DND-41 (cell line): ENCODE results near the gene SMIM29.

ENCODE experiments used
- EZH2 ChIP-seq: IDR thresholded peaks from 3 replicates; pipeline ENCODE4 v1.6.1; 2012; ENCODE audit warnings: borderline replicate concordance, low read depth, mild to moderate bottlenecking, moderate library complexity, low read length, inconsistent platforms; ENCODE audit not compliant: severe bottlenecking
- TF ChIP-seq, protein P1 (sequence below): IDR thresholded peaks from 2 replicates; pipeline ENCODE4 v1.5.1; 2012; ENCODE audit warnings: borderline replicate concordance, low read length, moderate library complexity, mild to moderate bottlenecking; ENCODE audit not compliant: poor library complexity, severe bottlenecking; ENCODE audit errors: extremely low read depth

DNA sequence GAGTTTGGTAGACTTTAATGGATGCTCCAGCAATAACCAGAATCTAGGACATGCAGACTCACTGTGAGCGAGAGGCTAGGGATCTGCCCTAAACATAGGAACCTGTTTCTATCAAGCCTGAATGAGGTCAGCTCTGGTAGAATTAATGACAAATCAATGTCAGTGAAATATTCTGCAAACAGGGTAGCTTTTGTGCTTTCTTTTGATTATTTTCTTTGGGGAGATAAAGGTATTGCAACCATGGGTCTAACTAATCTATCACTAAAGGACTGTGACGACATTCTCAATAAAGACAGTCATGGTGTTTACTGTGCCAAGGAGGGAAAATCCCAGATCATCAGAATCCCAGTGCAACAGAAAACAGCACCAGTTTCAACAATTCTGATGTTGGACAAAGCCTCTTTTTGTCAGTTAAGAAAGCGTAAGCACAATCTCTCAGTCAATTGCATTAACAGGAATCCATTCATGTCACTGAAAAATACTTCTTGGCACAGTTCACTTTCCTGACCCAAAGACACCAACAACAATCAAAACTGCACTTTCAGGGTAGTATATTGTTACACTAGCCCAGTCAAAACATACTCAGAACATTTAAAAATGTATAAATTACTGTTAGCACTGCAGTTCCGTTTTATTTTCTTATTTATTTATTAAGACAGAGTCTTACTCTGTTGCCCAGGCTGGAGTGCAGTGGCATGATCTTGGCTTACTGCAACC is 36.8 kb upstream of the SMIM29 start:
- TF ChIP-seq, protein P1, sequence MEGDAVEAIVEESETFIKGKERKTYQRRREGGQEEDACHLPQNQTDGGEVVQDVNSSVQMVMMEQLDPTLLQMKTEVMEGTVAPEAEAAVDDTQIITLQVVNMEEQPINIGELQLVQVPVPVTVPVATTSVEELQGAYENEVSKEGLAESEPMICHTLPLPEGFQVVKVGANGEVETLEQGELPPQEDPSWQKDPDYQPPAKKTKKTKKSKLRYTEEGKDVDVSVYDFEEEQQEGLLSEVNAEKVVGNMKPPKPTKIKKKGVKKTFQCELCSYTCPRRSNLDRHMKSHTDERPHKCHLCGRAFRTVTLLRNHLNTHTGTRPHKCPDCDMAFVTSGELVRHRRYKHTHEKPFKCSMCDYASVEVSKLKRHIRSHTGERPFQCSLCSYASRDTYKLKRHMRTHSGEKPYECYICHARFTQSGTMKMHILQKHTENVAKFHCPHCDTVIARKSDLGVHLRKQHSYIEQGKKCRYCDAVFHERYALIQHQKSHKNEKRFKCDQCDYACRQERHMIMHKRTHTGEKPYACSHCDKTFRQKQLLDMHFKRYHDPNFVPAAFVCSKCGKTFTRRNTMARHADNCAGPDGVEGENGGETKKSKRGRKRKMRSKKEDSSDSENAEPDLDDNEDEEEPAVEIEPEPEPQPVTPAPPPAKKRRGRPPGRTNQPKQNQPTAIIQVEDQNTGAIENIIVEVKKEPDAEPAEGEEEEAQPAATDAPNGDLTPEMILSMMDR, result no peak
- no peak for TF ChIP-seq EZH2
